Breast epithelium (tissue), 4 donors: Measurements from ENCODE around the gene LSAMP. TPM values are rescaled to one million over a fixed set of nuclear protein-coding genes. Genes with fewer than 3 reads are reported as not detected.

Experiments used
- DNase-seq, 2 donors: peaks; one replicate each; pipeline ENCODE4 v3.0.0-alpha.2; 2019; ENCODE audit warnings: low spot score in 2 of 2
- H3K27ac ChIP-seq, 2 donors: fragments of 200-600 bp; sonication (generic) in 1 of 2; one replicate each; pipeline ENCODE4 v1.5.1; 2016 to 2019; ENCODE audit warnings: mild to moderate bottlenecking in 1 of 2
- H3K27me3 ChIP-seq, 2 donors: fragments of 200-600 bp; sonication (generic) in 1 of 2; one replicate each; pipeline versions ENCODE4 v1.5.1 to v1.6.0; 2017 to 2019; ENCODE audit warnings: control low read depth in 1 of 2, mild to moderate bottlenecking in 1 of 2
- H3K36me3 ChIP-seq: fragments of 200-600 bp; one replicate; pipeline ENCODE4 v1.5.1; 2019
- H3K4me1 ChIP-seq, 2 donors: fragments of 200-600 bp; sonication (generic); one replicate each; pipeline ENCODE4 v1.5.1; 2016 to 2019; ENCODE audit warnings: control low read depth in 1 of 2
- H3K4me3 ChIP-seq, 3 donors: fragments of 200-600 bp; sonication (generic); 1 replicate in 2 of 3; 2 replicates in 1 of 3; pipeline ENCODE4 v1.5.1; 2016 to 2019; ENCODE audit warnings: mild to moderate bottlenecking in 3 of 3, moderate library complexity in 2 of 3
- H3K9me3 ChIP-seq, 2 donors: fragments of 200-600 bp; sonication (generic) in 1 of 2; one replicate each; pipeline ENCODE4 v1.5.1; 2016 to 2019; ENCODE audit warnings: control low read depth in 1 of 2
- POLR2A ChIP-seq: fragments of 450-650 bp; IDR thresholded peaks from one replicate; pipeline ENCODE4 v1.6.1; 2016; ENCODE audit warnings: antibody characterized with exemption, mild to moderate bottlenecking, moderate library complexity
- POLR2AphosphoS5 ChIP-seq, 3 donors: sonication (generic); formaldehyde crosslinking; IDR thresholded peaks; one replicate each; pipeline ENCODE4 v1.6.1; 2017; ENCODE audit warnings: antibody characterized with exemption in 3 of 3
- intact Hi-C: fragments of 100-400 bp; cut with DNase I; formaldehyde crosslinking; loops from one replicate; pipeline ENCODE4 v1.15.1; 2023; ENCODE audit warnings: low total_unique reads
- total RNA-seq, 3 donors: library from RNA; depleted of rRNA; stranded (reverse); fragments of >200 nt; gene quantifications; one replicate each; pipeline ENCODE4 v1.1.0, GENCODE V29; 2016
- TF ChIP-seq, protein P1 (sequence below), 3 donors: fragments of 450-650 bp; IDR thresholded peaks; one replicate each; pipeline ENCODE4 v1.5.1; 2016 to 2017; ENCODE audit warnings: antibody characterized with exemption in 3 of 3, mild to moderate bottlenecking in 3 of 3, moderate library complexity in 3 of 3

LSAMP gene
- total RNA-seq, 3 donors from 2014 or later = 1.6 to 3.8 (median 3.5) TPM

- intact Hi-C loops = no loop called here
- TF ChIP-seq, protein P1, sequence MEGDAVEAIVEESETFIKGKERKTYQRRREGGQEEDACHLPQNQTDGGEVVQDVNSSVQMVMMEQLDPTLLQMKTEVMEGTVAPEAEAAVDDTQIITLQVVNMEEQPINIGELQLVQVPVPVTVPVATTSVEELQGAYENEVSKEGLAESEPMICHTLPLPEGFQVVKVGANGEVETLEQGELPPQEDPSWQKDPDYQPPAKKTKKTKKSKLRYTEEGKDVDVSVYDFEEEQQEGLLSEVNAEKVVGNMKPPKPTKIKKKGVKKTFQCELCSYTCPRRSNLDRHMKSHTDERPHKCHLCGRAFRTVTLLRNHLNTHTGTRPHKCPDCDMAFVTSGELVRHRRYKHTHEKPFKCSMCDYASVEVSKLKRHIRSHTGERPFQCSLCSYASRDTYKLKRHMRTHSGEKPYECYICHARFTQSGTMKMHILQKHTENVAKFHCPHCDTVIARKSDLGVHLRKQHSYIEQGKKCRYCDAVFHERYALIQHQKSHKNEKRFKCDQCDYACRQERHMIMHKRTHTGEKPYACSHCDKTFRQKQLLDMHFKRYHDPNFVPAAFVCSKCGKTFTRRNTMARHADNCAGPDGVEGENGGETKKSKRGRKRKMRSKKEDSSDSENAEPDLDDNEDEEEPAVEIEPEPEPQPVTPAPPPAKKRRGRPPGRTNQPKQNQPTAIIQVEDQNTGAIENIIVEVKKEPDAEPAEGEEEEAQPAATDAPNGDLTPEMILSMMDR (IDR thresholded peaks at IDR 0.05) = no peak
- no peak for TF ChIP-seq POLR2A
- TF ChIP-seq POLR2AphosphoS5 (IDR thresholded peaks at IDR 0.05) = no peak
Measured at GRCh38 chr3:116165135-116165534, 280.2 kb downstream of the LSAMP start.

DNA sequence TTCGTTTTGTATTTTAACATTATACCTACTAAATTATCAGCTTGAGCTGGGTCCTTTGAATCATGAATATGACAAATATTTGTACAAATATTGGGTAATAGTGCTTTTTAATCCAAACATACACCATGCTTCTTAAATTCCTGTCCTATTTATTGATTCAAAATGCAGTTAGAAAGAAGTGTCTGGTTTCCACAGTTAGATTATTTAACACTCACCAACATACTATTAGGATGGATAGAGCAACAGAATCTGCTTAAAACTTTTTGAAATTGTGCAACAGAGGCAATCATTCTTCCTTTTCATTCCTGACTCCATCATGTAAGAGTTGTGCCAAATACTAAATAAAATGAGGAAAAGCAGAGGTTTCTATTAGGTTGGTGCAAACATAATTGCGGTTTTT is 281.2 kb downstream of the LSAMP start:
- Histone ChIP-seq H3K4me3 (no peak overlapping the region), H3K36me3 (no peaks in the 10 kb centered on the region), H3K9me3 (no peaks in the 10 kb centered on the region), H3K27me3 (no peaks in the 10 kb centered on the region), H3K4me1 (no peaks in the 10 kb centered on the region), H3K27ac (no peak overlapping the region)
- no peak for DNase-seq
- TF ChIP-seq POLR2A (no peak), POLR2AphosphoS5 (IDR thresholded peaks at IDR 0.05) (no peak)
- TF ChIP-seq, protein P1 (IDR thresholded peaks at IDR 0.05) = no peak
- intact Hi-C loops = no loop called here

More at GRCh38 chr3:116165135-116165534, 280.2 kb downstream of the LSAMP start:
- Histone ChIP-seq H3K4me1 (no peaks in the 10 kb centered on the region), H3K9me3 (no peaks in the 10 kb centered on the region), H3K27me3 (no peaks in the 10 kb centered on the region), H3K36me3 (no peaks in the 10 kb centered on the region), H3K27ac (no peak overlapping the region), H3K4me3 (no peak overlapping the region)
- DNase-seq = no peak

DNA sequence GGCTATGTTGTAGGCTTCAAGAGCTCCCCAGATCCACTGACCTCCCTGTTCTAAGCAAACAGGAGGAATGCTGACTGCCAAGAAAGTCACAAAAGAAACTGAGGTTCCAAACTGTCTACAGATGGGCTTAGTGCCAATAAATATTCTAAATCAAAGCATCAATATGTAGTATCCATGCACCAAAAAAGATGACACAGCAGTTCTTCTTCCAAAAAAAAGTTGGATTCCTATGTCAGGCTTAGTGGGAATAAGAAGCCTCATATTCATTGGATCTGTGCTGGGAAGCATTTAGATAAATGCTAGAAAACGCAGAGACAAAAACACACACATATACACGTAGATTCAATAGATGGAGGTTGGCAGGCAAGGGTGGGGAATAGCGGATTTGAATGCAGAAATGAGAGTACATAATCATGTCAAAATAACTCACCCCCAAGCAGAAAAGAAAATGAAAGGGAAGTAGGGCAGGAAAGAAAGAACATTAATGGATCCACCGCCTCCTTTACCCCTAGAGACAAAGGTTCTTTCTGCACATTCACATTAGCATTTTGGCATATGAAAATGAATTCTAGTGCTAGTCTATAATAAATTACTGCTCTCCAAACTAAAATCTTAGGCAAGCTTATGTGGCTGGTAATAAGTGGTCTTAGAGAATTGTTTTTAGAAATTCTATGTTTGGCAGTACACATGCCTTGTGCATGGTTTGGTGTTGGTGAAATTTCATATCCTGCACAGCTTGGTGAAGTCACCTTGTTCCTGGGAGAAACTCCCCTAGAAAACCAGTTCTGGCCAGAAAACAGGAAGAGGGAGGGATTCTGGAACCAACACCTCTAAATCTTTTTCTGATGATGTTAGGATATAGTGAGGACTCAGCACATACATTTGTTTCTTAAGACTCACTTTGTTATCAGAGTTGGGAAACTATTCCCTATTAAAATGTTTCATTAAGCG is 283.4 kb downstream of the LSAMP start:
- Histone ChIP-seq H3K36me3 (no peaks in the 10 kb centered on the region), H3K4me1 (no peaks in the 10 kb centered on the region), H3K9me3 (no peaks in the 10 kb centered on the region), H3K4me3 (no peak overlapping the region), H3K27me3 (no peaks in the 10 kb centered on the region), H3K27ac (no peak overlapping the region)
- intact Hi-C loops = no loop called here
- TF ChIP-seq POLR2AphosphoS5 (IDR thresholded peaks at IDR 0.05) (no peak), POLR2A (no peak)
- TF ChIP-seq, protein P1 (IDR thresholded peaks at IDR 0.05) = no peak
- DNase-seq = no peak

GRCh38 chr3:116160594-116160993 is 284.7 kb downstream of the LSAMP start:
- no peaks in the 10 kb centered on the region for H3K36me3 ChIP-seq
- intact Hi-C loops = no loop called here
- no peaks in the 10 kb centered on the region for H3K27me3 ChIP-seq
- TF ChIP-seq, protein P1 (IDR thresholded peaks at IDR 0.05) = no peak
- no peak for TF ChIP-seq POLR2A
- TF ChIP-seq POLR2AphosphoS5 (IDR thresholded peaks at IDR 0.05) = no peak
- no peak overlapping the region for H3K27ac ChIP-seq
- no peaks in the 10 kb centered on the region for H3K4me1 ChIP-seq
- no peak overlapping the region for H3K4me3 ChIP-seq
- DNase-seq = no peak
- H3K9me3 ChIP-seq = no peaks in the 10 kb centered on the region

- H3K27me3 ChIP-seq = no peaks in the 10 kb centered on the region
- H3K9me3 ChIP-seq = no peaks in the 10 kb centered on the region
- intact Hi-C loops = no loop called here
- H3K36me3 ChIP-seq = no peaks in the 10 kb centered on the region
- no peak for DNase-seq
- TF ChIP-seq POLR2AphosphoS5 (IDR thresholded peaks at IDR 0.05) (no peak), POLR2A (no peak)
- TF ChIP-seq, protein P1 (IDR thresholded peaks at IDR 0.05) = no peak
- H3K27ac ChIP-seq = no peak overlapping the region
- no peak overlapping the region for H3K4me3 ChIP-seq
- H3K4me1 ChIP-seq = no peaks in the 10 kb centered on the region
Measured at GRCh38 chr3:116155841-116156240, 289.4 kb downstream of the LSAMP start.
